IMR-90 (cell line): ENCODE measurements around the gene CELA1.

Source experiments
- MAZ ChIP-seq: IDR thresholded peaks from 2 replicates; pipeline ENCODE4 v1.6.1; 2012; ENCODE audit warnings: low read depth, mild to moderate bottlenecking, low read length, improper control_type of control experiment, moderate library complexity, borderline replicate concordance
- TF ChIP-seq, protein P1 (sequence below): conservative IDR thresholded peaks from 2 replicates; pipeline ENCODE4 v1.5.1; 2012; ENCODE audit warnings: mild to moderate bottlenecking, low read depth, low read length, improper control_type of control experiment

DNA sequence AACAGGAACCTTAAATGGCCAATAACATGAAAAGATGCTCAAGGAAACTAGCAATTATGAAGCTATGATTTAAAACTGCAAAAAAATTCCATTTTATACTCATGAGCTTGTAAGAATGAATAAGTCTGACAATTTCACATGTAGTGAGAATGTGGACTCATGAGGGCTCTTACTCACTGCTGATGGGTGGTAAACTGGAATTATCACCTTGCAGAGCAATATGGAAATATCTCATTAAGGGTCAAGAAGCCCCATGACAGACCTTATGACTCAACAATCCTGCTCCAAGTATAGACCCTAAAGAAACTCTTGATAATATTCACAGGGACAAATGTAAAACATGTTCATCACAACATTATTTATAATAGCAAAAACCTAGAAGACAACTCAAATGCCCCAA is 52.8 kb downstream of the CELA1 start:
- TF ChIP-seq, protein P1, sequence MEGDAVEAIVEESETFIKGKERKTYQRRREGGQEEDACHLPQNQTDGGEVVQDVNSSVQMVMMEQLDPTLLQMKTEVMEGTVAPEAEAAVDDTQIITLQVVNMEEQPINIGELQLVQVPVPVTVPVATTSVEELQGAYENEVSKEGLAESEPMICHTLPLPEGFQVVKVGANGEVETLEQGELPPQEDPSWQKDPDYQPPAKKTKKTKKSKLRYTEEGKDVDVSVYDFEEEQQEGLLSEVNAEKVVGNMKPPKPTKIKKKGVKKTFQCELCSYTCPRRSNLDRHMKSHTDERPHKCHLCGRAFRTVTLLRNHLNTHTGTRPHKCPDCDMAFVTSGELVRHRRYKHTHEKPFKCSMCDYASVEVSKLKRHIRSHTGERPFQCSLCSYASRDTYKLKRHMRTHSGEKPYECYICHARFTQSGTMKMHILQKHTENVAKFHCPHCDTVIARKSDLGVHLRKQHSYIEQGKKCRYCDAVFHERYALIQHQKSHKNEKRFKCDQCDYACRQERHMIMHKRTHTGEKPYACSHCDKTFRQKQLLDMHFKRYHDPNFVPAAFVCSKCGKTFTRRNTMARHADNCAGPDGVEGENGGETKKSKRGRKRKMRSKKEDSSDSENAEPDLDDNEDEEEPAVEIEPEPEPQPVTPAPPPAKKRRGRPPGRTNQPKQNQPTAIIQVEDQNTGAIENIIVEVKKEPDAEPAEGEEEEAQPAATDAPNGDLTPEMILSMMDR = no peak
- no peak for TF ChIP-seq MAZ
